ENCODE measurements around the gene GYG1.

Gene GYG1

GRCh38 chr3:149016669-149017541 is 25.6 kb downstream of the GYG1 start:
- DNase-seq (ENCODE audit: low spot score) = peak; percentile 83

GRCh38 chr3:149018247-149018646 is 26.9 kb downstream of the GYG1 start:
- no peak for DNase-seq (ENCODE audit: low spot score)

GRCh38 chr3:149019580-149019979 is 28.2 kb downstream of the GYG1 start:
- no peak for DNase-seq (ENCODE audit: low spot score)

DNA sequence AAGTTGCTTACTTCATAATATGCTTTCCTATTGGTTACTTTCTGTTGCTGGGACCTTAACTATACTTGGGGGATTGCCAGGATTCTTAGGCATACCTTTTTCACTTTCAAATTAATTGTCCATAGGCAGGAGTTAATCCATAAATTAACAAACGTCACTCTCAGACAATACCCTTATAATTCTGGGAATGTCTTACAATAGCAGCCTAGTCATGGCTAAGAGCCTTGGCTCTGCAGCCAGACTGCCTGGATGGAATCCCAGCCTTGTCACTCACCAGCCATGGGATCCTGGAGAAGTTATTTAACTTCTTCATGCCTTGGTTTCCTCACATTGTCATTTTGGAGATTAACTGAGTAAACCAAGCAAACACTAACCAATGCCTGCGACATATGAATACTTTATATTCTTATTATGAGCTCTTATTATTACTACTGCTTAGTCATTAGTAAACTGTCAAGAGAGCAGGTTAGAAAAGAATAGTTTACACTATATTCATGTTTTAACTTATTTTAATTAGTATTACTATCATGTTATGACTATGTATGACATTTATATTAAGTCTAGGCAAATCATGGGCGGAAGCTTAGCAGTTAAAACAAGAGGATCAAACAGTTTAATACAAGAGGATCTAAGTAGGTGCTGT is 29.0 kb downstream of the GYG1 start:
- DNase-seq (ENCODE audit: low spot score) = no peak

GRCh38 chr3:149020839-149021252 is 29.5 kb downstream of the GYG1 start:
- peak; percentile 12 for DNase-seq (ENCODE audit: low spot score)

- DNase-seq (ENCODE audit: low spot score) = no peak
Measured at GRCh38 chr3:149021830-149022229, 30.5 kb downstream of the GYG1 start.

GRCh38 chr3:149023951-149024350 is 32.6 kb downstream of the GYG1 start:
- peak; percentile 5 for DNase-seq (ENCODE audit: low spot score)

- no peak for DNase-seq (ENCODE audit: low spot score)
Measured at GRCh38 chr3:149026718-149027117, 35.4 kb downstream of the GYG1 start.

DNA sequence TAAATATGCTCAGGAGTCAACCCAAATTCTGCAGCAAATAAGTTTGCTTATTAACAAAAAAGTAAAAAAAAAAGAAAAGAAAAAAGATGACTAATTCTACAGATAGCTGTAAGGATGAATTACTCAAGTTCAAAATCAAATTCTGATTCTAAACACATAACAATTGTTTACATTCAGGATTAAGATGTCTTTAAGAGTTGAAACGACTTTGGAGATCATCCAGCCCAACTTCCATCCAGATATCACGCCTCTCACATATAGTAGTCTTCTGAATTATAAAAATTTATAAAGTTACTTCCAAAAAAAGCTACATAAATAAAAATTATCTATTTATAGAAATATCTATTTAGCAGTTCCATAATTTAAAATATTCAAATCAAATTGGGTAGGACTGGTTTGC is 39.8 kb downstream of the GYG1 start:
- DNase-seq (ENCODE audit: low spot score) = no peak

DNA sequence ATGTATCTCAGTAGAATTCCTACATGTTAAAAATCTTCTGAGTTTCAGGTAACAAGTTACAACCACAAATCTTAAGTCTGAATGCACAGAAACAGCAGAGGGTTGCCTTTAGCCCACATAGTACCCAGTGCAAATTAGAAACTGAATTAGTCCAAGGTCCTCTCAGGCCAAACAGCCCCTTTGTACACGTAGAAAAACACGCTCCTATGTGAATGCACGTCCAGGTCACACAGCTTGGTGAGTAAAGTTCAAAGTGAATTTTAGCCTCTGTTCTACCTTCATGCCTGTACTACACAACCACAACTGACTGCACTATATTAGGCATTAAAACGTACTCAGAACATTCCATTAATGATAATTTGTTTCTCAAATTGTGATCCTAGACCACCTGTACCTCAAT is 46.3 kb downstream of the GYG1 start:
- DNase-seq (ENCODE audit: low spot score) = no peak

- DNase-seq (ENCODE audit: low spot score) = no peak
Measured at GRCh38 chr3:149038322-149038721, 47.0 kb downstream of the GYG1 start.

- DNase-seq (ENCODE audit: low spot score) = peak; percentile 35
Measured at GRCh38 chr3:149042789-149043386, 51.5 kb downstream of the GYG1 start.

- no peak for DNase-seq (ENCODE audit: low spot score)
Measured at GRCh38 chr3:149044339-149045083, 53.2 kb downstream of the GYG1 start.

GRCh38 chr3:149055575-149055974 is 64.2 kb downstream of the GYG1 start:
- DNase-seq (ENCODE audit: low spot score) = no peak

GRCh38 chr3:149058198-149058597 is 66.9 kb downstream of the GYG1 start:
- no peak for DNase-seq (ENCODE audit: low spot score)

DNA sequence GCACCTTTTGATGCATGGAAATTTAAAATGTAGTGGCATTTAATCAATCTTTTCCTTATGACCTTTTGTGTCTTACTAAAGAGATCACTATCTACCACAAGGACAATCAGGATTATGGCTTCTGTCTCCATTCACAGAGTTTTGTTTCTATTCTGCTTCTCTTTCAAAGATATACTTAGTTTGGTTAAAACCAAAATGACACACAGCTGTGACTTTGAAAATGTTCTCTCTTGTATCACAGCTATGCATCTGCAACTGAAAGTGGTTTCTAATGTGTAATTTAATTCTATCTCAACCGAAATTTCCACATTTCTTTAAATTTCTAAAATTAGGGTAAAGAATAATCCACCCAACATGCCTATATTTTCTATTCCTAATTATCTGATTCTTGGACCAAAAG is 67.3 kb downstream of the GYG1 start:
- DNase-seq (ENCODE audit: low spot score) = no peak

DNA sequence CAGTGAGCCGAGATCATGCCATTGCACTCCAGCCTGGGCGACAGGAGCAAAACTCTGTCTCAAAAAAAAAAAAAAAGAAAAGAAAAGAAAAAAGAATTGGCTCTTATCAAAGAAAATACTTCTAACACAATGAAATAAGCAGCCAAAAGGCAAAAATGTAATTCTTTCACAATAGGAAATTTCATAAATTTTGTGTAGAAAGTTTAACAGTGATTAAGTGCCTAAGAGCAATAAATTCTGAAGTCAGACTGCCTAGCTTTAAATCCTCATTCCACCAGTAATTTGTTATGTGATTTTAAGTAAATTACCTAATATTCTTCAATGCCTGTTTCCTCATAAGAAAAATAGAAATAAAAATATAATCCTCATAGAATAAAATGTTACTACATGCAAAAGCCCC is 70.4 kb downstream of the GYG1 start:
- DNase-seq (ENCODE audit: low spot score) = no peak

DNA sequence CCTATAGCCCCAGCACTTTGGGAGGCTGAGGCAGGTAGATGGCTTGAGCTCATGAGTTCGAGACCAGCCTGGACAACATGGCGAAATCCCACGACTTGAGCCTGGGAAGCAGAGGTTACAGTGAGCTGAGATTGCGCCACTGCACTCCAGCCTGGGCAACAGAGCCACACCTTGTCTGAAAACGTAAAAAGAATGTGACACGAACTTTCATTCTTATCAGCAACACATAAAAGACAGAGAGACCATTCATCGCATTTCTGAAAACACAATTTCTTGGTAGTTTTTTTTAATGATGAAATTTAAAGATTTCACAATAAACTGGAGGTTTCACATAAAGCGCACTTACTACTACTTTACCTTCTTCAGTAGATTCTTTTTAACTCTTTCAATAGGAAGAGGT is 76.5 kb downstream of the GYG1 start:
- DNase-seq (ENCODE audit: low spot score) = no peak
